ENCODE data around the gene CAB39.
"Not testable (repeated sequence)": the region's sequence is repeated elsewhere in the genome, so short reads cannot be mapped to it uniquely, and the experiment has no call there.

Gene CAB39

GRCh38 chr2:230684270-230685168, 28.1 kb upstream of the CAB39 start:
- no peak for DNase-seq

GRCh38 chr2:230685178-230685577, 27.5 kb upstream of the CAB39 start:
- DNase-seq = no peak

GRCh38 chr2:230687498-230687897, 25.1 kb upstream of the CAB39 start:
- DNase-seq = no peak

GRCh38 chr2:230688490-230688889, 24.2 kb upstream of the CAB39 start:
- DNase-seq = no peak

GRCh38 chr2:230690439-230690838, 22.2 kb upstream of the CAB39 start:
- no peak for DNase-seq

GRCh38 chr2:230691005-230691647, 21.5 kb upstream of the CAB39 start:
- DNase-seq = no peak

GRCh38 chr2:230692760-230693159, 19.9 kb upstream of the CAB39 start:
- no peak for DNase-seq

GRCh38 chr2:230693411-230693810, 19.2 kb upstream of the CAB39 start:
- no peak for DNase-seq

GRCh38 chr2:230694241-230694640, 18.4 kb upstream of the CAB39 start:
- DNase-seq = no peak

- DNase-seq = no peak
Observed at GRCh38 chr2:230695551-230695950, 17.1 kb upstream of the CAB39 start.

GRCh38 chr2:230696670-230697069, 16.0 kb upstream of the CAB39 start:
- DNase-seq = no peak

GRCh38 chr2:230697676-230698075, 15.0 kb upstream of the CAB39 start:
- DNase-seq = no peak

GRCh38 chr2:230698753-230699152, 13.9 kb upstream of the CAB39 start:
- not testable (repeated sequence) for DNase-seq

GRCh38 chr2:230700447-230700846, 12.2 kb upstream of the CAB39 start:
- no peak for DNase-seq

- no peak for DNase-seq
Observed at GRCh38 chr2:230701308-230701707, 11.3 kb upstream of the CAB39 start.

GRCh38 chr2:230702457-230702856, 10.2 kb upstream of the CAB39 start:
- not testable (repeated sequence) for DNase-seq

GRCh38 chr2:230703514-230703913, 9.1 kb upstream of the CAB39 start:
- DNase-seq = no peak

- no peak for DNase-seq
Observed at GRCh38 chr2:230706053-230706521, 6.6 kb upstream of the CAB39 start.

GRCh38 chr2:230706966-230707365, 5.7 kb upstream of the CAB39 start:
- no peak for DNase-seq

- DNase-seq = no peak
Observed at GRCh38 chr2:230708204-230708603, 4.4 kb upstream of the CAB39 start.

- DNase-seq = no peak
Observed at GRCh38 chr2:230711224-230711623, 1.4 kb upstream of the CAB39 start.

GRCh38 chr2:230713331-230714135, 891 bp downstream of the CAB39 start:
- no peak for DNase-seq

GRCh38 chr2:230714136-230714480, 1.5 kb downstream of the CAB39 start:
- no peak for DNase-seq

GRCh38 chr2:230715201-230715600, 2.6 kb downstream of the CAB39 start:
- DNase-seq = no peak
